Spleen (tissue), 7 donors: ENCODE results near the gene GARNL3.

Experiments used
- CTCF ChIP-seq, 11 experiments: fragments of 200-600 bp in 7 of 11; fragments of 450-650 bp in 4 of 11; sonication (generic) in 4 of 11; IDR thresholded peaks in 8 of 11; conservative IDR thresholded peaks in 3 of 11; 1 replicate in 7 of 11; 2 replicates in 4 of 11; pipeline versions ENCODE4 v1.4.0 to v1.8.0; 2016 to 2021; ENCODE audit warnings: antibody characterized with exemption in 11 of 11, inconsistent platforms in 4 of 11, mild to moderate bottlenecking in 1 of 11
- POLR2A ChIP-seq, 3 donors: fragments of 450-650 bp; IDR thresholded peaks; one replicate each; pipeline ENCODE4 v1.5.1; 2017; ENCODE audit warnings: antibody characterized with exemption in 3 of 3, mild to moderate bottlenecking in 1 of 3
- POLR2AphosphoS5 ChIP-seq, 3 donors: sonication (generic); formaldehyde crosslinking; IDR thresholded peaks; one replicate each; pipeline ENCODE4 v1.5.1; 2017; ENCODE audit warnings: antibody characterized with exemption in 3 of 3
- donor health status: DM: no; HTN: no; CAD: no; lungs with moderate emphysema.
- donor health status: DM: no; HTN: no; CAD: no.
- donor health status: DM: no; HTN: no; CAD: no.

- TF ChIP-seq CTCF (IDR thresholded peaks at IDR 0.05 in 8 of 11, conservative IDR thresholded peaks at IDR 0.05 in 3 of 11) (no peak), POLR2AphosphoS5 (IDR thresholded peaks at IDR 0.05) (no peak), POLR2A (IDR thresholded peaks at IDR 0.05) (no peak)
Observed at GRCh38 chr9:127309715-127310114, 45.1 kb downstream of the GARNL3 start.
